HEK293 (cell line): ENCODE data around the gene GPR4.

Source experiments
- GLIS2 ChIP-seq: fragments of 450-650 bp; formaldehyde crosslinking; IDR thresholded peaks from 2 replicates; pipeline ENCODE4 v1.5.1; 2016; ENCODE audit warnings: missing biosample characterization, missing genetic modification characterization
- MZF1 ChIP-seq: fragments of 450-650 bp; formaldehyde crosslinking; IDR thresholded peaks from 2 replicates; pipeline ENCODE4 v1.5.1; 2017; ENCODE audit warnings: missing biosample characterization, missing genetic modification characterization, borderline replicate concordance
- TF ChIP-seq, protein P1 (sequence below): fragments of 450-650 bp; formaldehyde crosslinking; IDR thresholded peaks from 2 replicates; pipeline ENCODE4 v1.5.1; 2016; ENCODE audit warnings: missing biosample characterization, missing genetic modification characterization
- TF ChIP-seq, protein P2 (sequence below): fragments of 450-650 bp; formaldehyde crosslinking; IDR thresholded peaks from 2 replicates; pipeline ENCODE4 v1.5.1; 2016; ENCODE audit warnings: missing biosample characterization, missing genetic modification characterization

DNA sequence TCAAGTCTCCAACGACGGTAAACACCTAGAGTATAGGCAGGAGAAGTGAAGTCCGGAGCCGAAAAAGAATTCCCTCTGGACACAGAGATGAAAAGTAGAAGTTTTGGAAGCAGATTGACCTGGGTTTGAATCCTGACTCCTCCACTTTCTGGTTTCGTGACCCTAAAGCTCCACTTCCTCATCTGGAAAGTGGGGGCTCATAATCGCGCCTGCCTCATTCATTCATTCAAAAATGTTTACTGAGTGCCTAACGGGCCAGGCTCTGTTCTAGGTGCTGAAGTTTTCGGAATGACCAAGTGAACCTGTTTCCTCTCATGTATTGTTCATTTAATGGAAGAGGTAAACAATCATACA lies 44.3 kb upstream of the GPR4 start:
- TF ChIP-seq MZF1 (tag by site-specific recombination) (no peak), GLIS2 (tag by site-specific recombination) (no peak)
- TF ChIP-seq, protein P1, sequence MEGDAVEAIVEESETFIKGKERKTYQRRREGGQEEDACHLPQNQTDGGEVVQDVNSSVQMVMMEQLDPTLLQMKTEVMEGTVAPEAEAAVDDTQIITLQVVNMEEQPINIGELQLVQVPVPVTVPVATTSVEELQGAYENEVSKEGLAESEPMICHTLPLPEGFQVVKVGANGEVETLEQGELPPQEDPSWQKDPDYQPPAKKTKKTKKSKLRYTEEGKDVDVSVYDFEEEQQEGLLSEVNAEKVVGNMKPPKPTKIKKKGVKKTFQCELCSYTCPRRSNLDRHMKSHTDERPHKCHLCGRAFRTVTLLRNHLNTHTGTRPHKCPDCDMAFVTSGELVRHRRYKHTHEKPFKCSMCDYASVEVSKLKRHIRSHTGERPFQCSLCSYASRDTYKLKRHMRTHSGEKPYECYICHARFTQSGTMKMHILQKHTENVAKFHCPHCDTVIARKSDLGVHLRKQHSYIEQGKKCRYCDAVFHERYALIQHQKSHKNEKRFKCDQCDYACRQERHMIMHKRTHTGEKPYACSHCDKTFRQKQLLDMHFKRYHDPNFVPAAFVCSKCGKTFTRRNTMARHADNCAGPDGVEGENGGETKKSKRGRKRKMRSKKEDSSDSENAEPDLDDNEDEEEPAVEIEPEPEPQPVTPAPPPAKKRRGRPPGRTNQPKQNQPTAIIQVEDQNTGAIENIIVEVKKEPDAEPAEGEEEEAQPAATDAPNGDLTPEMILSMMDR (tag by site-specific recombination) = no peak
- TF ChIP-seq, protein P2, sequence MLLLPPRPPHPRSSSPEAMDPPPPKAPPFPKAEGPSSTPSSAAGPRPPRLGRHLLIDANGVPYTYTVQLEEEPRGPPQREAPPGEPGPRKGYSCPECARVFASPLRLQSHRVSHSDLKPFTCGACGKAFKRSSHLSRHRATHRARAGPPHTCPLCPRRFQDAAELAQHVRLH (tag by site-specific recombination) = 0 out of 2 replicates have a peak, but pooled peaks have one; percentile 4
